GM18508 (cell line): ENCODE results near the gene ANAPC2.

Experiments used
- ATAC-seq: cut with Tn5 transposase; IDR thresholded peaks from one replicate; pipeline ENCODE4 v1.9.1; 2021; ENCODE audit warnings: moderate number of reproducible peaks; ENCODE audit not compliant: insufficient read depth, unreplicated experiment

ANAPC2 gene

DNA sequence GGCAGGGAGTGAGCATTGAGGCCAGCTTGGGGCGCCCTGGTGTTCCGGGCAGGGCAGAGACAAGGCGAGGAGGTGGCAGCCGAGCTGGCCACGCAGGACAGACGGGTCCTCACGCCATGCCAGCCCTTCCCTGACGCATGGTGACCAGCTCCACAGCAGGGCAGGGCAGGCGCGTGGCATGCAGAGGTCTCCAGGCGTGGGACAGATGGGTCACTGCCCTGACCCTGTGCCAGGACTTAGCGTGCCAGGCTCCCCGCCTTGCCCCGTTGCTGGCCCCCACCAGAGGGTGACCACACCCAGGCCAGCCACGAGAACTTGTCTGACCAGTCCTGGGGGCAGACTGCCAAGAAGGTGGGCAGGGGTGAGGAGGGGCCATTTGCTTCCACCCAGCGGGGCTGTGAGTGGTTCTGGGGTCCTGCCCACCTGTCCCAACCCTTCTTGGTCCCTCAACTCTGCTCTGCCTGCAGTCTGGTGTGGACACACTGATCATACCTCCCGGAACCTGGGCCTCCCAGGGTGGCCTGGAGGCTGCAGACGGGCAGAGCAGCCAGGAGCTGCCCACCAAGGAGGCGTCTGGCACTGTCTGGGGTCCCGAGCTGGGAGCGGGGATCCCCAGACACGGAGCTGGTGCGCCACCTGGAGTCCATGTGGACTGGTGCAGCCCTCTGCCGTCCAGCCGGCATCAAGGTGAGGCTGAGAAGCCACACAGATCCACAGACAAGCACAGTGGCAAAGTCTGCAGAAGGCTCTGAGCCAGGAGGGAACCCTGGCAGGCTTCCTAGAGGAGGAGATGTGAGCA is 38.9 kb upstream of the ANAPC2 start, which contains the start of gene RNF224:
Gene RNF224, plus strand, starts transcription at position 449 of the 799 bp plus-strand sequence. CDS start 834 bp downstream, outside the sequence.
- no peak for ATAC-seq

DNA sequence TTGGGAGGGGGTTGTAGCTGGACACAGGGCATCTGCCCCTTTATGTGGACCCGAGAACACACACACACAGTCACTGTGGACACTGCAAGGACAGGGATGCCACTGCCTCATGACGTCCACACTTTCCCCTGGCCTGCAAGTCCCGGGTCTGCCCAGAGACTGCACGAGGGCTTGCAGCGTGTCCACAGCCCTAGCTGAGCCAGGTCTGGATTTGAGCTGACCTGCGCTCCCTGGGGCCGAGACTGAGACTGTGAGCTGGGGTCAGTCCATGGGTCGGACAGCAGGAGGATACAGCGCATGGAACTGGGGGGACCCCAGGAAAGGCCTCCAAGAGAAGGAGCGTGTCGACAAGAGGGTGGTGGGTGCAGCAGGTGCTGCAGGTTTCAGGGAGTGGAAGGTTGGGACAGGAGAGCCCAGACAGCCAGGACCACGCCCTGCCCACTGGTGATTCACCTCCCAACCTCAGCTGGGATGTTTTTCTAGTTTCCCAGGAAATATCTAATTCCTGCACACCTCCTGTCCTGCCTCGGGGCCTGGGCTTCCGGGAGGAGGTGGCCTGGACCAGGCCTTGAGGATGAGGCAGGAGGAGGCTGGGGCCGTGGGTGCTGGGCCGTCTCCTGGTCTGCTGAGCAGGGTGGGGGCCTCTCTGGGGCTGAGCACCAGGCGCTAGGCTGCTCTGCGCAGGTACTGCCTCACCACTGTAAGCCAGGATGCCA is 38.1 kb upstream of the ANAPC2 start:
- no peak for ATAC-seq

DNA sequence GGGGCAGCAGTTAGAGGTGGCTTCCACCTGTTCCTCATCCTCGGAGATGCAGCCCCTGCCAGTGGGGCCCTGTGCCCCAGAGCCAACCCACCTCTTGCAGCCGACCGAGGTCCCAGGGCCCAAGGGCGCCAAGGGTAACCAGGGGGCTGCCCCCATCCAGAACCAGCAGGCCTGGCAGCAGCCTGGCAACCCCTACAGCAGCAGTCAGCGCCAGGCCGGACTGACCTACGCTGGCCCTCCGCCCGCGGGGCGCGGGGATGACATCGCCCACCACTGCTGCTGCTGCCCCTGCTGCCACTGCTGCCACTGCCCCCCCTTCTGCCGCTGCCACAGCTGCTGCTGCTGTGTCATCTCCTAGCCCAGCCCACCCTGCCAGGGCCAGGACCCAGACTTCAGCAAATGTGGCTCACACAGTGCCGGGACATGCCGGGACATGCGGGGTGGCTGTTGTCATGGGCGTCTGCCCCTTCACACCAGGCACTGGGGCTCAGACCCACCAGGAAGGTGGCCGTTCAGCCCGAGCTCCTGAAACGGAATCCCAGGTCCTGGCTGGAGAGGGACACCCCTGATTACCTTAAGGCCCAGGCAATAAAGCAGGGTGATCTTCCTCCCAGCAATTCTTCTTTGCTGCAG is 37.5 kb upstream of the ANAPC2 start:
- ATAC-seq: no peak

DNA sequence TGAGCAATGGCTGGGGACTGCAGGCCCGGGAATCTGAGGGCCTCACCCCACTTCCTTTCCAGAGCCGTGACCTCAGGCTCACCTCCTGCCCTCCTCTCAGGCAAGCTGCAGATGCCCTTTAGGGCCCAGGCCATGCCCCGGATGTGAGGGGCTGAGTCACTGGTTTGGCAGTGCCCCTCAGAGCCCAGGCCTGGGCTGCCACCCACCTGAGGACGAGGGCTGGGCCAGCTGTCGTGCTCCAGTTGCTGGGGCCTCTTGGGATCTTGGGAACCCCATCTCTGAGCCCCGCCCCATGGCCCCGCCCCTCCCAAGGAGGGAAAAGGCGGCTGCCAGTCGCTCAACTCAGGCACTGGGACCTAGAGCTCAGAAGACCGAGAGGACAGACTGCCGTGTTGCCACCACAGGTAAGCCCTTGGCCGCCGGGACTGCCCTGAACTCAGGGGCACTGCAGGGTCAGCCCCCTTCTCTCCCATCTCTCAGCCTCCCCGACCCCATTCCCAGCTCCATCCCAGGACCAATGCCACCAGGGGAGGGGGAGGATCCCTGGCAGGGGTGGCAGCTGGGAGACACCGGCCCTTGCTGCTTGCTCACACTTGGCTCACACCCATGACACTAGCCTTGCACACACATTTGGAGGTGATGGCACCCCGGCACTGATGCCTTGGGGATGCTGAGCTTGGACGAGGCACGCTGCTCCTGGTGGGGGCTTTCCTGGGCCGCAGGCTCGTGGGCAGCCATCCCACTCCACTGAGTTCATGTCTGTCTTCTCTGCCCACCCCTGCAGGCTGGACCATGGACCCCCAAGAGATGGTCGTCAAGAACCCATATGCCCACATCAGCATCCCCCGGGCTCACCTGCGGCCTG is 36.7 kb upstream of the ANAPC2 start, which contains the start of gene CYSRT1:
Gene CYSRT1, plus strand, starts transcription at position 345 of the 865 bp plus-strand sequence. Its CDS starts 448 bp downstream, at position 793.
- no peak for ATAC-seq

DNA sequence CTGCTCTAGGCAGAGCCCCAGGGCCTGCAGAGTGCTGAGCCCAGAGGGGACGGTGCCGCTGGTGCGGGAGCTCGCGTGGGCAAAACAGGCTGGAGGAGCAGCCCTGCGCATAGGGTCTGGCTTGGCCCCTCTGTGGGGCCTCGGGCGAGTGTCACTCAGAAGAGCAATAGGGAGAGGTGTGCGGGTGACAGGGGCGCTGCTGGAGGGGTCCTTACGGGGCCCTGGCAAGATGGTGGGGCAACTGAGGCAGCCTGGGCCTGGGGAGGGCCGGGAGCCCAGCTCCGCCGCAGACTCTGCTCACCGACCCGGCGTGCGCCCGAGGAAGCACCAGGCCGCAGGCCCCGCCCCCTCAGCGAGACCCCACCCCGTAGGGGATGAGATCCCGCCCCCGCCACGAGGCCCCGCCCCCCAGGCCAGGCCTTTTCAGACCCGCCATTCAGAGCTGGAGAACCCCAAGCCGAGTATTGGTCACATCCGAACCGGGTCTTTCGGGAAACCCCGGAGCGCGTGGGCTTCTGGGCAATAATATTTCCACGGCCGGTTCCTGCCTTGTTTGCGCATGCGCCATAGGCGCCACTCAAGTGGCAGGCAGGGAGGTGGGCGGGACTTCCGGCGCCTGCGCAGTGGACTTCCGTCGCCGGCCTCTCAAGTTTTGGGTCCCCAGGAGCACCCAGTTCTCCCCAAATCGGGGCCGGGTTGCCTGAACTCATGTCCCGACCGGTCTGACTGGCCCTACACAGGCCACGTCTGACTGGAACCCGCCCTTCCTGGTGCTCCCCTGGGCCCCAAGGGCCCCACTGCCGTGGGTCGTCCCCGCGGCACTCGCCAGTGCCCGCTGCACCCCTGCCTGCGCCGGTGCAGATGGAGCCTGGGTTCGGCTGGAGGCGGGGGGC is 35.0 kb upstream of the ANAPC2 start:
- ATAC-seq: peak; percentile 42

DNA sequence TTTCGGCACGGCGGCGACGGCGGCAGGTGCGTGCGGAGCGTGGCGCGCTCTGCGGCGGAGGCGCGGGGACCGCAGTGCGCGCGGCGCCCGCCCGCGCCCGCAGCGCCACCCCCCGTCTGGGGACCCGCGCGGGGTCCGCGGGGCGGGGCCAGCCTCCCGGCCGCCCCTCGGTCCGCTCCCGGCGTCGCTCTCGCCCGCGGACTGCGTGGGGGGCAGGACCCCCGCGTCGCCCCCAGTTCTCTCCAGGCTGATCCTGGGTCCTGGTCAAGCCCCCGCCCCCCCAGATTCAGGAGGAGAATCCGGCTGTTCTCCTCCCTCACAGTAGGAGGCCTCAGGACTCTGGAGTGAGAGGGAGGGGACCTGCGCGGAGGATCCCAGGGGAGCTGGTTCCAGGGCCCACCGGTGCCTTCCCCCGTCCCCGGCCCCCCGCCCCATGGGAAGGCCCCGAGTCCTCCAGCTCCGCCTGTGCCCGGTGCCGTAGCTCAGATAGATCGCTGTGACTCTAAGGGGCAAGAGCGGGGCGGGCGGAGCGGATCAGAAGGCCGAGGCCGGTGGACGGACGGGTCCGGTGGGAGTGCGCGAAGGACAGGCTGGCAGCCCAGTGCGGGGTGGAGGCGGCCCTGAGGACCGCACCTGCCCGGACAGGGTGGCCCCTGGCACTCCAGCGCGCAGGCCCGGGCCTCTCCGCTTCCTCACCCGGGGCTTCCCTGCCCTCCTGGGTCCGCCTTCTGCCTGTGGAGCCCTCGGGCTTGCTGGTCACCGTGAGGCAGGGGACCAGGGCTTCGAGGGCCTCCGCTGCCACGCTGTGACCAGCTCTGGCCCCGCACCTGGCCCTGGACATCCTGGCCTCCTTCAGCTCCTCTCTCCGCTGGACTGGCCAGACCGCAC is 34.1 kb upstream of the ANAPC2 start, which contains the start of gene RNF208:
Gene RNF208, minus strand, starts transcription at position 51 of the 888 bp plus-strand sequence. CDS start 1,028 bp downstream, outside the sequence.
- ATAC-seq: no peak

DNA sequence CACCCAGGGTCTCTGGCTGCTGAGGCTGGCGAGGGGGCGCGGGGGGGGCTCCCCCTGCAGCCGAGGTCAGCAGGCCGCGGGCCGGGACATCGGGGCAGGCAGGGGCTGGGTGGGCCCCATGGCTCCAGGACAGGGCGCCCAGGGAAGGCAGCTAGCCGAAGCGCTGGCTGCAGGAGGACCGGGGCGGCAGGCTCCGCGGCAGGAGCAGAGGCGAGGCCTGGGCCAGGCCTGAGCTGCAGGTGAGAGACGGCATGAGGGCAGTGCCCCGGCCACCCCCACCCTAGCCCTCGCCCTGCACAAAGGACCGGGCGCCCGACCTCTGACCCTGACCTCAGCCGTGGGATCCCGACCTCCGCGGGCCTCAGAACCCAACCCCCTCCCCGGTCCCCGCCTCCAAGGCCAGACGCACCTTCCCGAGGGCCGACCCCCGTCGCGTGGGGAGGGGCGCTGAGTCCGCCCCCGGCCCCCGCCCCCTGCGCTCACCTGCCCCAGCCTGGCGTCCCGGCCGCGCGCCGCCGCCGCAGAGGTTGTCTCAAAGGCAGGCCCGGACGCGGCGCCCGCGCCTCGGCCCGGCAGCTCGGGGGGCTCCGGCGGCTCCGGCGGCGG is 33.2 kb upstream of the ANAPC2 start:
- no peak for ATAC-seq

DNA sequence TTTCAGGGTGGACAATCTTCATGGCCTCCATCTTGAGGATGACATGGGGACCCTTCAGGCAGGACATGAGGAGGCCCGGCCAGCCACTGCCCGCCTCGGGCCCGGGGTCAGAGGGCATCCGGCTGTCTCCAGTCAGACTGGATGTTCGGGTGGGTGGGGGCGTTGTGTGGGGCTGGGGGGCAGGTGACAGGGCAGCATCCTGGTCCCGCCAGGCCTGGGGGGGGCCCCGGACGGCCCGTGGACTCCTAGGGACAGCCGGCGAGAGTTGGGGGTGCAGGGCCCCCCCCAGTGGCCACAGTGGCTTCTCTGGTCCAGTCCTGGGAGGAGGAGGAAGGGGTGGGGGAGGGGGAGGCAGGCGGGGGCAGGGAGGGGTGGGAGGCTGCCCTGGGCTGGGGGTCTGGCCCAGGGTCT is 32.7 kb upstream of the ANAPC2 start:
- no peak for ATAC-seq

DNA sequence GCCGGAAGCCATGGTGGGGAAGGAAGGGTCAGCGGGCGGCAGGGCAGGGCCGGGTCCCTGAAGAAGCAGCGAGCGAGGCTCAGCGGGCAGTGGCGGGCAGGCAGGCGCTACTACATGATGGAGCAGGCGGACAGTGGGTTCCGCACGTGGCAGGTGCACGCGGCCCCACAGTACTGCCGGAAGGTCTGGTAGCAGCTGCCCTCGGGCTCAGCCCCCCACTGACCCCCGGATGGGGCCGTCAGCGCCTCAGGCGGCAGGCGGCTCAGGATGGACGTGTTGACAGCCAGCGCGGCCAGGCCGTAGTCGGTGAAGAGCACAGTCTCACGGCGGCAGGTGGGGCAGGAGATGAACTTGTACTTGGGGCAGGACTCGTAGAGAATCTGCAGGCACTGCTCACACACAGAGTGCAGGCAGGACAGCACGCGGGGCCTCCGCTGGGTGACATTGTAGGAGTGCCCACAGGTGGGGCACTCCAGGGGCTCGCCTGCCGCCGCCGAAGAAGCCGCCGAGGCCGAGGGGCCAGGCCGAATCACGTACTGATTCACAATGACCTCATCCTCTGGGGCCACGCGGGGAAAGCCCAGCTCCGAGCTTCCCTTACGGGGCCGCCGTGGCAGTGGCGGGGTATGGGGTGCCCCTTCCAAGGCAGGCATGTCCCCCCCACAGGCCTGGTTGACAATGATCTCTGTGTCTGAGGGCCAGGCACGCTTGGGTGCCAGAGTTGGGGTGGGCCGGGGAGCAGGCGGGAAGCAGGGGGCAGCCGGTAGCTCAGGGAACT is 32.1 kb upstream of the ANAPC2 start:
- no peak for ATAC-seq

DNA sequence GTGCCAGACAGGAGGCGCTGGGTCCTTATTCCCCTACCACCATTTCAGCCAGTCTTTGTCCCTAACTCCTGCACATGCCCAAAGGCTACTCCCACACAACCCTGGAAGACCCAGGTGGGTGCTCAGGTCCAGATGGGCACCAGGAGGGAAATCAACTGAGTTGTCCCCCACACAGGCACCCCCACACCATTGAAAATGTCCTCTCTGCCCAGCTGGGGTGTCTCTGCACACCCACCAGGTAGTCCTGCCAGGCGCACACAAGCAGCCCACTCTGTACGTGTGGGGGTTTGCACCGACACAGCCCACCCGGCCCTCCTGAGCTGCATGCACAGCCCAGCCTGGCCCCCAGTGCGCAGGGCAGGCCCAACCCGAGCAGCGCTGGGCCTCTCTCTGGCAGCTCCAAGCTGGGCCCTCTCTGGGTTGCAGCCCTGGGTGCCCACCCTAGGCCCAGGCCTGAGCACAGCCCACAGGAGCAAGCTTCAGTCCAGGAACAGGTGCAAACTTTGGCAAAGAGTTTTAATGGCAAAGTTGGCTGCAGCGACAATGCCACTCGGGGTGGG is 31.5 kb upstream of the ANAPC2 start:
- ATAC-seq: no peak

DNA sequence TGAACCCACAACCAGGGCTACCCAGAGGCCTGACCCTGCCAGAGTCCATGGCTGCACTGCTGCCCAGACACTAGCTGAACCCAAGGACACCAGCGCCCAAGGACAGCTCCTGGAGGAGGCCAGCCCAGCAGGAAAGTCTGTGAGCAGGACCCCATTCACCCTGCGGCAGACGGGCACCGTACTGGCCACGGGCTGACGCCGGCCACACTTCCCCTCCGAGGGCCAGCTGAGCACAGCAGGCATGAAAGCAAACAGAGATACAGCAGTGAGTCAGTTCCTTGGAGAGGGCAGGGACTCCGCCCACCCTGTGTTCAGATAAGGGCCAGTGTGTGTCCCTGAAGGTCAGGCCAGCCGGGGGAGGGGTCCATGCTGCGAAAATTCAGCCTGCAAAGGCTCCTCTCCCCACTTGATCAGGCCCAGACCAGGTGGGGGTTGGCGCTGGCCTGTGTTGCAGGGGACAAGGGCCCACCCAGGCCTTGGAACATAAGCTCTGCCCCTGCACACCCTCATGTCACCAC is 30.5 kb upstream of the ANAPC2 start:
- no peak for ATAC-seq

DNA sequence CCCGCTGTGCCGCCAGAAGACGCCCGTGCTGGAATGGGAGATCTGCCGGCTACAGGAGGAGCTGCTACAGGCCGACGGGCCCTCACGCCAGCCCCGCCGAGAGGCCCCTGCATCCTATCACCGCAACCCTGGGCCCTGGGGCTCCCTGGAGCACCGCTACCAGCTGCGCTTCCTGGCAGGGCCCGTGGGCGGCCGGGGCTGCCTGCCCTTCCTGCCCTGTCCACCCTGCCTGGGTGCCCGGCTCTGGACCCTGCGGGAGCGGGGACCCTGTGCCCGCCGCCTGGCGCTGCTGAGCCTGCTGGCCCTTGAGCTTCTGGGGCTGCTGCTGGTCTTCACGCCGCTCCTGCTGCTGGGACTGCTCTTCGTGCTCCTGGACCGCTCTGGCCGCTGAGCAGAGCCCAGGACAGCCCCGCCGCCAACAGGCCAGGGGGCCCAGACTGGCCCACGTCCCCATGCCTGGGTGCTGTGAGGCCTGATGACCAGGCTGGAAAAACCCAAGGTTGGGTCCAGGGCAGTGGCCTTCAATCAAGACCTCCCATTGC is 29.9 kb upstream of the ANAPC2 start:
- no peak for ATAC-seq

DNA sequence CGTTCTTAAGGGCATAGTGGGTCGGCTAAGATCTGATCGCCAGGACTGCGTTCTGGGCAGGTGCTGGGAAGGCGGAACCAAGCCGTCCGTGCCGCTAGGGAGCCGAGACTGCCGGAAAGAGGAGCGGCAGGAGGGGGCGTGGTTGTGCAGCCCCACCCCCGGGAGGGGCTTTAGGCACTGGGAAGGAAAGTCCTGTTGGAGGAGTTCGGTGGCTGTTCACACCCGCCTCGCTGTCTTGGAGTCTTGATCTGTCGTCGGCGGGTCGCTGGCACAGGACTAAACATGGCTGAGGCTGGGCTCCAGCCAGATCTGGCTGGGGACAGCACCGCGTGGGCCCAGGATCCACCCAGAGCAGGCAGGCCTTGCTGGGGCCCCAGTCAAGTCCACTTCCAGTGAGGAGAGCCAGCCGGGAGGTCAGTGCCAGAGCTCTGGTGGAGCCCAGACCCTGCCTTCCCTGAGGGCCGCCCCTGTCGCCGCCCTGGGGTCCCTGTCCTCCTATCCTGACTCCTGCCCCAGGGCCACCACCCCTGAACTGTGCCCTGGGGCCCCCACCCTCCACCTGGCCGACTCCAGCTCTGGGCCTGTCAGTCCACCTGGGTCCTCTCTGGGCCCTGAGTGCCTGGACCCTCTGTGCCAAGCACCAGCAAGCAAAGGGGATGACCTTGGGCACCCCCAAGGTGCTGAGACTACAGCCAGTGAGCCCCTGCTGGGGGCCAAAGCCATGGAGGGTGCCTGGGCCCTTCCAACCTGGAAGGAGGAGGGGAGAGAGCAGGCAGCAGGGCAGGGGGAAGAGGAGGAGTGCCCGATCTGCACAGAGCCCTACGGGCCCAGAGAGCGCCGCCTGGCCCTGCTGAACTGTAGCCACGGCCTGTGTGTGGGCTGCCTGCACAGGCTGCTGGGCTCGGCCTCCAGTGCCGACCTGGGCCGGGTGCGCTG is 29.2 kb upstream of the ANAPC2 start:
- ATAC-seq: no peak

DNA sequence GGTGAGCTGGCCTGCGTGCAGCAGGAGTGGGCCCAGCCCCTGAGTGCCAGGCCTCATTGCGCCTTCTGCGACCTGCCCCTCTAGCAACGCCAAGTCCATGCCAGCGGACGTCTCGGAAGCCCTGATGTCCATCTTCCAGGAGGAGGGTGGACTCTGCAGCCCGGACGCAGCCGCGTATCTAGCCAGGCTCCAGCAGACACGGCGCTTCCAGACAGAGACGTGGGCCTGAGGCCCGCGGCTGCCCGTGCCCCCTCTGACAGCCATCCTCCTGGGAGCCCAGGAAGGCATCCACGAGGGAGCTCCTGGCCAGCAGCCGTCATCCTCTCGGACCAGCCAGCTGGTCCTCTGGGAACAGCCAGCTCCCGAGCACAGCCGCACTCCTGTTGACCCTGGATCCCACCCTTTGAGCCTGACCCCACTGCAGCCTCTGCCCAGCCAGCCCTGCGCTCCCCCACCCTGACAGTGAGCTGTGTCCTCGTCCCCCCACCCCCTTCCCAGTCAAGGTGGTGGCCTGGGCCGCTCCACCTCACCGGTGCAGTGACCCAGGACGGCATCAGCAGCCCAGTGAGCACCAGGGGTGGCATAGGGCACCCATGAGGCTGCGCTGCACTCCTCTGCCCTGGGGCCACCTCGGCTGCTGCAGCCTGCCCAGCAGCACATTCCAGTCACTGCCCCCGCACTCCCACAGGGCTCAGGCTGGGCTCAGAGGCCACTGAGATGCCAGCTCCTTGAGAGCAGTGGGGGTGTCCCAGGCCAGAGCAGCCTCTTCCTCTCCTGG is 28.0 kb upstream of the ANAPC2 start:
- no peak for ATAC-seq
